ENCODE measurements around the gene P4HA3. TPM values are rescaled to one million over a fixed set of nuclear protein-coding genes. Genes with fewer than 3 reads are reported as not detected.

The P4HA3 gene
- total RNA-seq, 2 donors from 2014 or later: 4.4 to 5.7 TPM

GRCh38 chr11:74325649-74326645, 14.5 kb upstream of the P4HA3 start:
- Histone ChIP-seq H3K36me3 (no peaks in the 10 kb centered on the region), H3K27ac (peak overlapping the region; percentile 38 to 57), H3K9me3 (no peaks in the 10 kb centered on the region), H3K27me3 (replicated peaks; ENCODE audit: insufficient read depth) (no peaks in the 10 kb centered on the region), H3K4me3 (no peak overlapping the region), H3K4me1 (ENCODE audit: control insufficient read depth in 1 of 2, low read depth in 2 of 2) (peaks cover 25 to 65% of the 10 kb centered on the region in 2 donors)
- ATAC-seq (ENCODE audit: insufficient number of reproducible peaks, low FRiP score, low read depth) (peak; percentile 63), DNase-seq (ENCODE audit: low spot score) (peak; percentile 75)
- no peak for TF ChIP-seq CTCF (IDR thresholded peaks at IDR 0.05)

GRCh38 chr11:74322667-74323066, 11.2 kb upstream of the P4HA3 start:
- Histone ChIP-seq H3K36me3 (no peaks in the 10 kb centered on the region), H3K27ac (peak overlapping the region; percentile 51 to 58), H3K4me1 (ENCODE audit: control insufficient read depth in 1 of 2, low read depth in 2 of 2) (peaks cover 25 to 64% of the 10 kb centered on the region in 2 donors), H3K4me3 (no peak overlapping the region), H3K9me3 (no peaks in the 10 kb centered on the region), H3K27me3 (replicated peaks; ENCODE audit: insufficient read depth) (no peaks in the 10 kb centered on the region)
- ATAC-seq (ENCODE audit: insufficient number of reproducible peaks, low FRiP score, low read depth) (peak; percentile 62), DNase-seq (ENCODE audit: low spot score) (peak; percentile 64)
- TF ChIP-seq CTCF (IDR thresholded peaks at IDR 0.05): no peak

GRCh38 chr11:74321487-74322188, 10.2 kb upstream of the P4HA3 start:
- peak; percentile 74 for ATAC-seq (ENCODE audit: insufficient number of reproducible peaks, low FRiP score, low read depth)
- Histone ChIP-seq H3K4me3 (peak overlapping the region; percentile 20), H3K36me3 (no peaks in the 10 kb centered on the region), H3K27me3 (replicated peaks; ENCODE audit: insufficient read depth) (no peaks in the 10 kb centered on the region), H3K4me1 (ENCODE audit: control insufficient read depth in 1 of 2, low read depth in 2 of 2) (peaks cover 21 to 57% of the 10 kb centered on the region in 2 donors), H3K27ac (peak overlapping the region in 1 of 2 donors; percentile 58), H3K9me3 (peaks cover 7% of the 10 kb centered on the region)
- DNase-seq (ENCODE audit: low spot score): no peak
- peak; percentile 29 for TF ChIP-seq CTCF (IDR thresholded peaks at IDR 0.05)

- Histone ChIP-seq H3K36me3 (no peaks in the 10 kb centered on the region), H3K4me1 (ENCODE audit: control insufficient read depth in 1 of 2, low read depth in 2 of 2) (peaks cover 11 to 46% of the 10 kb centered on the region in 2 donors), H3K27ac (no peak overlapping the region), H3K27me3 (replicated peaks; ENCODE audit: insufficient read depth) (no peaks in the 10 kb centered on the region), H3K4me3 (no peak overlapping the region), H3K9me3 (peaks cover 15% of the 10 kb centered on the region)
- no peak for TF ChIP-seq CTCF (IDR thresholded peaks at IDR 0.05)
- ATAC-seq (ENCODE audit: insufficient number of reproducible peaks, low FRiP score, low read depth): no peak
- no peak for DNase-seq (ENCODE audit: low spot score)
These were observed 9.1 kb upstream of the P4HA3 start for GRCh38 chr11:74320538-74320937.
